Measurements from ENCODE around the gene DMXL2.
"Not testable (repeated sequence)": the region's sequence is repeated elsewhere in the genome, so short reads cannot be mapped to it uniquely, and the experiment has no call there.

DMXL2 gene

GRCh38 chr15:51576286-51576850 lies 46.2 kb downstream of the DMXL2 start:
- DNase-seq (ENCODE audit: low read depth): no peak

GRCh38 chr15:51575775-51576174 lies 46.8 kb downstream of the DMXL2 start:
- DNase-seq (ENCODE audit: low read depth): no peak

DNA sequence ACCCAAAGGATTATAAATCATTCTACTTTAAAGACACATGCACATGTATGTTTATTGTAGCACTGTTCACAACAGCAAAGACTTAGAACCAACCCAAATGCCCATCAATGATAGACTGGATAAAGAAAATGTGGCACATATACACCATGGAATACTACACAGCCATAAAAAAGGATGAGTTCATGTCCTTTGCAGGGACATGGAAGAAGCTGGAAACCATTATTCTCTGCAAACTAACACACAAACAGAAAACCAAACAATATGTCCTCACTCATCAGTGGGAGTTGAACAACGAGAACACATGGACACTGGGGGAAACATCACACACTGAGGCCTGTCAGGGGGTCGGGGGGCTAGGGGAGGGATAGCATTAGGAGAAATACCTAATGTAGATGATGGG lies 49.2 kb downstream of the DMXL2 start:
- DNase-seq (ENCODE audit: low read depth): not testable (repeated sequence)

DNA sequence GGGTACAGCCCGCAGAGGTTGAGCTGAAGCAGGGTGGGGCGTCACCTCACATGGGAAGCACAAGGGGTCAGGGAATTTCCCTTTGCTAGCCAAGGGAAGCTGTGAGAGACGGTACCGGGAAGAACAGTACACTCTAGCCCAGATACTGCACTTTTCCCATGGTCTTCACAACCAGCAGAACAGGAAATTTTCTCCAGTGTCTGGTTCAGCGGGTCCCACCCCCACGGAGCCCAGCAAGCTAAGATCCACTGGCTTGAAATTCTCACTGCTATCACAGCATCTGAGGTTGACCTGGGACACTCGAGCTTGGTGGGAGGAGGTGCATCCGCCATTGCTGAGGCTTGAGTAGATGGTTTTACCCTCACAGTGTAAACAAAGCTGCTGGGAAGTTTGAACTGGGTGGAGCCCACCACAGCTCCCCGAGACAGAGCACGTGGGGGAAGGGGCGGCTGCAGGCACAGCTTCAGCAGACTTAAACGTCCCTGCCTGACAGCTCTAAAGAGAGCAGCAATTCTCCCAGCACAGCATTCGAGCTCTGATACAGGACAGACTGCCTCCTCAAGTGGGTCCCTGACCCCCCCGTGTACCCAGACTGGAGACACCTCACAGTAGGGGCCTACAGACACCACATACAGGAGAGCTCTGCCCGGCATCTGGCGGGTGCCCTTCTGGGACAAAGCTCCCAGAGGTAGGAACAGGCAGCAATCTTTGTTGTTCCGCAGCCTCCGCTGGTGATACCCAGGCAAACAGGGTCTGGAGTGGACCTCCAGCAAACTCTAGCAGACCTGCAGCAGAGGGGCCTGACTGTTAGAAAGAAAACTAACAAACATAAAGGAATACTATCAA lies 53.4 kb downstream of the DMXL2 start:
- not testable (repeated sequence) for DNase-seq (ENCODE audit: low read depth)

- DNase-seq (ENCODE audit: low read depth): no peak
These were observed 61.3 kb downstream of the DMXL2 start for GRCh38 chr15:51561271-51561670.

GRCh38 chr15:51558876-51559275 lies 63.7 kb downstream of the DMXL2 start:
- DNase-seq (ENCODE audit: low read depth): no peak

GRCh38 chr15:51558411-51558810 lies 64.2 kb downstream of the DMXL2 start:
- DNase-seq (ENCODE audit: low read depth): no peak

DNA sequence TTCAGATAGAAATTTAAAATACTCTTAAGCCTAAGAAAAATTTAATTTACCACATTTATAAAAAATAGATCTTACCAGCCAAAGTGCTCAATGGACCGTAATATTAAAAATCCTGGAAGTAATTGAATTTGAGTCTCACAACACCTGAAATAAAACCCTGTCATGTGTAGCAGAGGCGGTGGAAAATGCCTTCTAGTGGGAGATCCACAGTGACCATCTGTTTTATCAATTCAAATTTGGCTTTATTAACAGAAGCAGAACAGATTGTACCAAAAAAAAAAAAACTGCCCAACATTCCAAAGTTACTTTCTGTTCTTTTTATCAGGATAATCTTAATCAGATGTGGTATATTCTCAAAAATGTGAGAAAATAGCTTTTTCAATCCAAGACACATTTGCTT lies 71.7 kb downstream of the DMXL2 start:
- DNase-seq (ENCODE audit: low read depth): no peak

DNA sequence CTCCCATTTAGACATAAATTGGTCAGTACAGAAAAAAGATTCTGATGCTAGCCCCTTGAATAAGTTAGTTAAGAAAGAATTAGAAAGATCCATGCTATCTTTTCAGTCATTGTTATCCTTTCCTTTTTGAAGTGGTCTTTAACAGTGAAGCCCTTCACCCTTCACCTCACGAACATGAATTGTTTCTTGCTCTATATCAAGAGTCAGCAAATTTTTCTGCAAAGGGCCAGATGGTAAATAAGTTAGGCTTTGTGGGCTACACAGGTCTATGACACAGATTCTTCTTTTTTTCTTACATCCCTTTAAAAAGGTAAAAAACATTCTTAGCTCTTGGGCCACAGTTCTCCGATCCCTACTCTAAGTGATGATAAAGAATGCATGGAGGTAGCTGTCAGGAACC lies 74.9 kb downstream of the DMXL2 start:
- no peak for DNase-seq (ENCODE audit: low read depth)

DNA sequence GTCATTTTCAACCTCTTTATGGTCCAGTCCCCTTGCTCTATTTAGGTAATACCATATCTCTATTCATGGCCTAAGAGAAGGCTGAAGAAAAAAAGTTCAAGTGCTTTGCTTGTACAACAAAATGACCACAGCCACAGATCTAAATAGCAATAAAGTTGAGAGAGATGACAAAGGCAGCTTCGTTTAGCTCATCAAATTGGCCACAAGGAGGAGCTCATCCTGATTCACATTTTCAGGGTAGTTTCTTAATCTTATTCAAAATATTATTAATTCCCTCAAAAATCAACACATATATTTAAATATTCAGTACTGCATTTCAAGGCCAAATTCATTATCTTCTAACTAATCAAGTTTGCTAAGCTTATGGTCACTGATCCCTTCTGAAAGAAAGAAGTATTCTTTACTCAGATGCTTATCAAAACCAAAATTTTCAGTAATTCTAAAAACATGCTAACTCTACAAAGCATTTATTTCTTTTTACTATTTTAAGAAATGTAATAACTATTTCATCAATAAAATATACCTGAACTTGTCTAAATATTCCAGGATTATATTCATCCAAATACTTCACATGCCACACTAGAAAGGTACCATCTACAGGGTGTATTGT lies 85.5 kb downstream of the DMXL2 start:
- DNase-seq (ENCODE audit: low read depth): no peak

- no peak for DNase-seq (ENCODE audit: low read depth)
These were observed 88.7 kb downstream of the DMXL2 start for GRCh38 chr15:51533672-51534398.

GRCh38 chr15:51526955-51527354 lies 95.6 kb downstream of the DMXL2 start:
- DNase-seq (ENCODE audit: low read depth): no peak

- DNase-seq (ENCODE audit: low read depth): no peak
These were observed 98.2 kb downstream of the DMXL2 start for GRCh38 chr15:51524376-51524775.

- DNase-seq (ENCODE audit: low read depth): no peak
These were observed 106.3 kb downstream of the DMXL2 start for GRCh38 chr15:51516291-51516690.

- no peak for DNase-seq (ENCODE audit: low read depth)
These were observed 117.3 kb downstream of the DMXL2 start for GRCh38 chr15:51505251-51505650.

GRCh38 chr15:51503003-51503402 lies 119.6 kb downstream of the DMXL2 start:
- no peak for DNase-seq (ENCODE audit: low read depth)

DNA sequence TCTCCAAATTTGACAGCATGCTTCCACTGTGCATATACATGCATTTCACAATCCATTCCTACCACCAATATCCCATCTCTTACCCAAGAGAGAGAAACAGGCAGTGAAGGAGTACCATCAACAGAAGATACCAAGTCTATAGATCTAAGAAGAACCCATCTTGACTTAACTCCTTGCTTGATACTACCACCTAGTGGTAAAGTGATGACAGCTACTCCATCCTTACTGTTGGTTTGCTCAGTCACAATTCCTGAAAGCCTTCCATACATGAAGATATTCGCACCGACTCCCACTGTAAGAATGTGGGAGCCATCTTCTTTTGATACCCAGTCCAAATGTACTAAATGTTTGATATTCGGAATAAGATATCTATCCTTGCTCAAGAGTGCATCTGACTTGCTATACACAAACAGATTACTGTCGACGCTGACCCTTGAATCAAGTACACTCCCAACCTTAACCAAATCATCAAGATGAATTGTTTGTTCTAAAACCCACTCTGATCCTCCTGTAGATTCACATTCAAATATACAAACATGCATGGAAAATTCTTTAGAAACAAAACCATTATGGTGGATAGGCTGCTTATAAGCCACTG lies 123.1 kb downstream of the DMXL2 start:
- DNase-seq (ENCODE audit: low read depth): no peak

DNA sequence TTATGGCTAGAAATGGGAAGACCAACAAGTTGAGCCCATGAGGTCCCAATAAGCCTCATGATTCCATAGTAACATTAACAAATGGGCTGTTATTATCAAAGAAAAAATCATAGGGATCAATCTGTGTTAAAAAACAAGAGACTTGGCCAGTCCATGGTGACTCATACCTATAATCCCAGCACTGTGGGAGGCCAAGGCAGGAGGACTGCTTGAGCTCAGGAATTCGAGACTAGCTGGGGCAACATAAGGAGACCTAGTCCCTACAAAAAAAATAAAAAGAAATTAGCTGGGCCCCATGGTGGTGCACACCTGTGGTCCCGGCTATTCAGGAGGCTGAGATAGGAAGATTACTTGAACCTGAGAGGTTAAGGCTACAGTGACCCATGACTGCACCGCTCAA lies 124.8 kb downstream of the DMXL2 start:
- DNase-seq (ENCODE audit: low read depth): no peak

- DNase-seq (ENCODE audit: low read depth): no peak
These were observed 126.3 kb downstream of the DMXL2 start for GRCh38 chr15:51496246-51496645.

- DNase-seq (ENCODE audit: low read depth): no peak
These were observed 127.9 kb downstream of the DMXL2 start for GRCh38 chr15:51494411-51495314.

GRCh38 chr15:51493892-51494291 lies 128.7 kb downstream of the DMXL2 start:
- no peak for DNase-seq (ENCODE audit: low read depth)

All from activated T-cell treated with anti-CD3 and anti-CD28 coated beads for 24 hours (primary cell).